C4-2B (cell line): ENCODE data around the gene NCKAP5.

ENCODE experiments used
- H3K27ac ChIP-seq: fragments of 450-650 bp; 2 replicates; pipeline ENCODE4 v1.5.1; 2017
- CTCF ChIP-seq: fragments of 450-650 bp; conservative IDR thresholded peaks from 2 replicates; pipeline ENCODE4 v1.5.1; 2017; ENCODE audit warnings: mild to moderate bottlenecking
- ZFX ChIP-seq: fragments of 450-650 bp; IDR thresholded peaks from 2 replicates; pipeline ENCODE4 v1.6.1; 2017

Gene NCKAP5

GRCh38 chr2:133255360-133255759, 312.9 kb downstream of the NCKAP5 start:
- no peak overlapping the region for H3K27ac ChIP-seq
- TF ChIP-seq ZFX = no peak
- no peak for TF ChIP-seq CTCF

- H3K27ac ChIP-seq = no peak overlapping the region
- no peak for TF ChIP-seq CTCF
- TF ChIP-seq ZFX = no peak
Measured at GRCh38 chr2:133253793-133254192, 314.5 kb downstream of the NCKAP5 start.

- TF ChIP-seq CTCF (no peak), ZFX (no peak)
- no peak overlapping the region for H3K27ac ChIP-seq
Measured at GRCh38 chr2:133252780-133253355, 315.4 kb downstream of the NCKAP5 start.

- TF ChIP-seq ZFX (no peak), CTCF (no peak)
Measured at GRCh38 chr2:133249362-133249761, 318.9 kb downstream of the NCKAP5 start.

GRCh38 chr2:133248264-133248663, 320.0 kb downstream of the NCKAP5 start:
- no peak overlapping the region for H3K27ac ChIP-seq
- TF ChIP-seq CTCF (no peak), ZFX (no peak)

More at GRCh38 chr2:133249362-133249761, 318.9 kb downstream of the NCKAP5 start:
- no peak overlapping the region for H3K27ac ChIP-seq

GRCh38 chr2:133247631-133248030, 320.6 kb downstream of the NCKAP5 start:
- TF ChIP-seq ZFX (no peak), CTCF (no peak)
- no peak overlapping the region for H3K27ac ChIP-seq

GRCh38 chr2:133241224-133241571, 327.1 kb downstream of the NCKAP5 start:
- TF ChIP-seq ZFX (no peak), CTCF (no peak)
- H3K27ac ChIP-seq = no peak overlapping the region
